H1 (cell line): Measurements from ENCODE around the gene MCUB.

Experiments
- EGR1 ChIP-seq: IDR thresholded peaks from 2 replicates; pipeline ENCODE4 v1.6.1; 2011; ENCODE audit warnings: low read depth, low read length, borderline replicate concordance
- EZH2 ChIP-seq: fragments of 200-600 bp; sonication (generic); IDR thresholded peaks from 2 replicates; pipeline ENCODE4 v1.7.1; 2012; ENCODE audit warnings: low read depth, mild to moderate bottlenecking, moderate library complexity, low read length, inconsistent platforms; ENCODE audit not compliant: severe bottlenecking
- JUN ChIP-seq: IDR thresholded peaks from 2 replicates; pipeline ENCODE4 v1.6.1; 2011; ENCODE audit warnings: low read depth, mild to moderate bottlenecking, improper control_type of control experiment, low read length
- JUND ChIP-seq: IDR thresholded peaks from 2 replicates; pipeline ENCODE4 v1.6.1; 2011; ENCODE audit warnings: mild to moderate bottlenecking, improper control_type of control experiment, low read length
- SIN3A ChIP-seq, 2 experiments: IDR thresholded peaks in 1 of 2; conservative IDR thresholded peaks in 1 of 2; 2 replicates each; pipeline ENCODE4 v1.6.1; 2011 to 2012; ENCODE audit warnings: low read length in 2 of 2, improper control_type of control experiment in 1 of 2, low read depth in 1 of 2, mild to moderate bottlenecking in 1 of 2
- SP2 ChIP-seq: IDR thresholded peaks from 2 replicates; pipeline ENCODE4 v1.6.1; 2012; ENCODE audit warnings: mild to moderate bottlenecking, low read length, inconsistent platforms
- SP4 ChIP-seq: IDR thresholded peaks from 2 replicates; pipeline ENCODE4 v1.6.1; 2012; ENCODE audit warnings: low read length, inconsistent platforms
- SUZ12 ChIP-seq: fragments of 200-600 bp; sonication (generic); IDR thresholded peaks from 2 replicates; pipeline ENCODE4 v1.6.1; 2012; ENCODE audit warnings: mild to moderate bottlenecking, inconsistent platforms, low read length, moderate library complexity, mixed read lengths
- TF ChIP-seq, protein P1 (sequence below): IDR thresholded peaks from 2 replicates; pipeline ENCODE4 v1.6.1; 2012; ENCODE audit warnings: low read length, inconsistent platforms
- TF ChIP-seq, protein P2 (sequence below), 3 experiments: IDR thresholded peaks; 1 replicate in 2 of 3; 2 replicates in 1 of 3; pipeline versions ENCODE4 v1.5.1 to v1.6.1; 2011; ENCODE audit warnings: low read length in 3 of 3, mild to moderate bottlenecking in 3 of 3, inconsistent platforms in 2 of 3, low read depth in 1 of 3, moderate library complexity in 1 of 3; ENCODE audit not compliant: insufficient read depth in 1 of 3; ENCODE audit errors: control extremely low read depth in 1 of 3
- TF ChIP-seq, protein P3 (sequence below): IDR thresholded peaks from 2 replicates; pipeline ENCODE4 v1.6.1; 2011; ENCODE audit warnings: low read depth, mild to moderate bottlenecking, low read length; ENCODE audit not compliant: insufficient read depth

DNA sequence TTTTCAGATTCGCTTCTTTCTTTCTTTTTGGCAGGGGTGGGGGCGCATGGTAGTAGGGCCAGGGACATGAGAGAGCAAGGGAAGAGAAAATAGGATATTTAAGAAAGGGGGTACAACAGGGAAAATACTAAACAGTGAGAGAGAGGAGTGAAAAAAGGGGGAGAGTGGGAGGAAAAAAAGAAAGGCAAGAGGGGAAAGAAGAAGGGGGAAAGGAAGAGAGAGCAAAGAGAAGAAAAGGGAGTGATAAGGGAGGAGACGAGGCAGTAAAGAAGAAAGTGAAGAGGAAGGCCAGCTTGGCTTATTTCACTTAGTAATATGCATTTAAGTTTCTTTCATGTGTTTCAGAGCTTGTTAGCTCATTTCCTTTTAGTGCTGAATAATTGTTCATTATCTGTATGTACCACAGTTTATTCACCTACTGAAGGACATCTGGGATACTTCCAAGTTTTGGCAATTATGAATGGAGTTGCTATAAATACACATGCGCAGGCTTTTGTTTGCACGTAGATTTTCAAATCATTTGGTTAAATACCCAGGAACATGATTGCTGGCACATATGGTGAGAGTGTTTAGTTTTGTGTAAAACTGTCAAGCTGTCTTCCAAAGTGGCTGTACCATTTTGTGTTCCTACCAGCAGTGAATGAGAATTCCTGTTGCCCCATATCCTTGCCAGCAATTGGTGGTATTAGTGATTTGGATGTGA, 105.9 kb downstream of the MCUB start:
- no peak for TF ChIP-seq SP4
- no peak for TF ChIP-seq JUN
- TF ChIP-seq, protein P1, sequence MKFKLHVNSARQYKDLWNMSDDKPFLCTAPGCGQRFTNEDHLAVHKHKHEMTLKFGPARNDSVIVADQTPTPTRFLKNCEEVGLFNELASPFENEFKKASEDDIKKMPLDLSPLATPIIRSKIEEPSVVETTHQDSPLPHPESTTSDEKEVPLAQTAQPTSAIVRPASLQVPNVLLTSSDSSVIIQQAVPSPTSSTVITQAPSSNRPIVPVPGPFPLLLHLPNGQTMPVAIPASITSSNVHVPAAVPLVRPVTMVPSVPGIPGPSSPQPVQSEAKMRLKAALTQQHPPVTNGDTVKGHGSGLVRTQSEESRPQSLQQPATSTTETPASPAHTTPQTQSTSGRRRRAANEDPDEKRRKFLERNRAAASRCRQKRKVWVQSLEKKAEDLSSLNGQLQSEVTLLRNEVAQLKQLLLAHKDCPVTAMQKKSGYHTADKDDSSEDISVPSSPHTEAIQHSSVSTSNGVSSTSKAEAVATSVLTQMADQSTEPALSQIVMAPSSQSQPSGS: no peak
- no peak for TF ChIP-seq SUZ12
- TF ChIP-seq JUND: no peak
- TF ChIP-seq EGR1: no peak
- TF ChIP-seq, protein P2, sequence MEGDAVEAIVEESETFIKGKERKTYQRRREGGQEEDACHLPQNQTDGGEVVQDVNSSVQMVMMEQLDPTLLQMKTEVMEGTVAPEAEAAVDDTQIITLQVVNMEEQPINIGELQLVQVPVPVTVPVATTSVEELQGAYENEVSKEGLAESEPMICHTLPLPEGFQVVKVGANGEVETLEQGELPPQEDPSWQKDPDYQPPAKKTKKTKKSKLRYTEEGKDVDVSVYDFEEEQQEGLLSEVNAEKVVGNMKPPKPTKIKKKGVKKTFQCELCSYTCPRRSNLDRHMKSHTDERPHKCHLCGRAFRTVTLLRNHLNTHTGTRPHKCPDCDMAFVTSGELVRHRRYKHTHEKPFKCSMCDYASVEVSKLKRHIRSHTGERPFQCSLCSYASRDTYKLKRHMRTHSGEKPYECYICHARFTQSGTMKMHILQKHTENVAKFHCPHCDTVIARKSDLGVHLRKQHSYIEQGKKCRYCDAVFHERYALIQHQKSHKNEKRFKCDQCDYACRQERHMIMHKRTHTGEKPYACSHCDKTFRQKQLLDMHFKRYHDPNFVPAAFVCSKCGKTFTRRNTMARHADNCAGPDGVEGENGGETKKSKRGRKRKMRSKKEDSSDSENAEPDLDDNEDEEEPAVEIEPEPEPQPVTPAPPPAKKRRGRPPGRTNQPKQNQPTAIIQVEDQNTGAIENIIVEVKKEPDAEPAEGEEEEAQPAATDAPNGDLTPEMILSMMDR (IDR thresholded peaks at IDR 0.05; ENCODE audit: control extremely low read depth in 1 of 3, insufficient read depth in 1 of 3, low read depth in 1 of 3, low read length in 3 of 3): no peak
- TF ChIP-seq, protein P3, sequence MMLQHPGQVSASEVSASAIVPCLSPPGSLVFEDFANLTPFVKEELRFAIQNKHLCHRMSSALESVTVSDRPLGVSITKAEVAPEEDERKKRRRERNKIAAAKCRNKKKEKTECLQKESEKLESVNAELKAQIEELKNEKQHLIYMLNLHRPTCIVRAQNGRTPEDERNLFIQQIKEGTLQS: no peak
- TF ChIP-seq EZH2: no peak
- no peak for TF ChIP-seq SP2
- no peak for TF ChIP-seq SIN3A (conservative IDR thresholded peaks at IDR 0.05 in 1 of 2, IDR thresholded peaks at IDR 0.05 in 1 of 2; ENCODE audit: low read depth in 1 of 2, low read length in 2 of 2)
